Heart left ventricle (tissue), 16 donors: Measurements from ENCODE around the gene FAT2. TPM values are rescaled to one million over a fixed set of nuclear protein-coding genes. Genes with fewer than 3 reads are reported as not detected.

Source experiments
- ATAC-seq, 4 donors: fragments of 200-7000 bp; cut with Tn5 transposase; one replicate each; pipeline ENCODE4 v1.9.1; 2020 to 2022; ENCODE audit warnings: moderate library complexity in 4 of 4, mild to moderate bottlenecking in 3 of 4, moderate number of reproducible peaks in 1 of 4
- DNase-seq, 5 donors: peaks; one replicate each; pipeline ENCODE4 v3.0.0-alpha.2; 2020
- H3K27ac ChIP-seq, 12 donors: fragments of 200-600 bp; sonication (generic) in 4 of 12; one replicate each; pipeline versions ENCODE4 v1.5.0 to v1.8.0; 2016 to 2022; ENCODE audit warnings: mild to moderate bottlenecking in 2 of 12
- H3K27me3 ChIP-seq, 9 donors: fragments of 200-600 bp; sonication (generic) in 2 of 9; one replicate each; pipeline versions ENCODE4 v1.5.1 to v1.8.0; 2016 to 2022; ENCODE audit warnings: mild to moderate bottlenecking in 3 of 9
- H3K36me3 ChIP-seq, 9 donors: fragments of 200-600 bp; sonication (generic) in 2 of 9; one replicate each; pipeline versions ENCODE4 v1.5.0 to v1.8.0; 2018 to 2022; ENCODE audit warnings: mild to moderate bottlenecking in 2 of 9
- H3K4me1 ChIP-seq, 12 donors: fragments of 200-600 bp; sonication (generic) in 4 of 12; one replicate each; pipeline versions ENCODE4 v1.5.0 to v1.8.0; 2016 to 2022; ENCODE audit warnings: mild to moderate bottlenecking in 3 of 12
- H3K4me3 ChIP-seq, 12 donors: fragments of 200-600 bp; sonication (generic) in 4 of 12; one replicate each; pipeline versions ENCODE4 v1.5.0 to v1.8.0; 2017 to 2022; ENCODE audit warnings: mild to moderate bottlenecking in 9 of 12, moderate library complexity in 4 of 12
- H3K9me3 ChIP-seq, 12 donors: fragments of 200-600 bp; sonication (generic) in 4 of 12; one replicate each; pipeline versions ENCODE4 v1.5.0 to v1.8.0; 2016 to 2022; ENCODE audit warnings: mild to moderate bottlenecking in 1 of 12
- CTCF ChIP-seq, 12 donors: fragments of 200-600 bp; sonication (generic) in 4 of 12; IDR thresholded peaks; one replicate each; pipeline versions ENCODE4 v1.5.0 to v1.8.0; 2018 to 2022; ENCODE audit warnings: antibody characterized with exemption in 12 of 12, mild to moderate bottlenecking in 5 of 12
- POLR2A ChIP-seq, 2 donors: fragments of 450-650 bp; IDR thresholded peaks; one replicate each; pipeline ENCODE4 v1.6.1; 2017; ENCODE audit warnings: antibody characterized with exemption in 2 of 2, mild to moderate bottlenecking in 2 of 2, moderate library complexity in 2 of 2
- WGBS, 4 donors: extraction: QIAGEN DNeasy Blood & Tissue Kit in 2 of 4; methylation state at CpG; one replicate each; pipeline versions ENCODE4 v1.1.5 to v1.1.7; 2013 to 2018; 5-methylcytosine and 5-hydroxymethylcytosine counted together
- intact Hi-C, 10 donors: fragments of 100-400 bp; cut with DNase I; formaldehyde crosslinking; loops; one replicate each; pipeline versions ENCODE4 v1.11.1 to v1.14.2; 2022
- polyA plus RNA-seq, 2 donors: library from polyadenylated mRNA; stranded (reverse); fragments of 200-250 nt; gene quantifications; one replicate each; pipeline ENCODE4 v1.2.3, GENCODE V29; 2013
- total RNA-seq, 9 donors: library from RNA; depleted of rRNA in 2 of 9; stranded (reverse); fragments of >200 nt in 2 of 9; fragmentation: NEBNext Ultra II Directional in 3 of 9; extraction: Animal tissue kit (Norgen Biotek cat#: 25700) in 3 of 9; gene quantifications; one replicate each; pipeline versions ENCODE4 v1.1.0 to v1.2.4, GENCODE V29; 2016 to 2023
- donor health status: ischemic (EF 13 %, LVEDD 7.1; RV severe dilation, severe dysfunction).
- donor health status: healthy with polysubstance abuse.
- donor health status: DM: no; HTN: yes; CAD: no.
- donor health status: DM: no; HTN: no; CAD: no.
- donor health status: ischemic (EF 25% LVEDD 6.9; RV normal size, moderate dysfunction).
- donor health status: ischemic (EF 25% LVEDD 5.7; RV mildly dilated, moderate dysfunction).
- donor health status: healthy.
- donor health status: DM: yes; HTN: yes; CAD: no.
- donor health status: ischemic (EF 35%, LVEDD 5.7; RV mildly dilated, moderate dysfunction).
- donor health status: nonischemic (EF 11% LVEDD 7.7; RV severe dilation, severe dysfunction).
- donor health status: DM: yes; HTN: yes; CAD: no.
- donor health status: PGD.
- donor health status: ischemic (EF 29% LVEDD 5.4; RV normal size, mild dysfunction).
- donor health status: nonischemic (EF 23%, LVEDD 6.1; RV moderate dilation, normal function).

FAT2 gene
- total and polyA plus RNA-seq, 11 donors: 0.01 to 0.18 (median 0.04) TPM; not detected in 3

GRCh38 chr5:151549713-151550112 is 41.4 kb downstream of the FAT2 start:
- Histone ChIP-seq H3K4me1 (no peaks in the 10 kb centered on the region), H3K4me3 (no peak overlapping the region), H3K9me3 (no peaks in the 10 kb centered on the region), H3K27me3 (no peaks in the 10 kb centered on the region), H3K36me3 (no peaks in the 10 kb centered on the region), H3K27ac (no peak overlapping the region)
- DNase-seq (no peak), ATAC-seq (no peak)
- intact Hi-C loops: no loop called here
- TF ChIP-seq CTCF (IDR thresholded peaks at IDR 0.05) (no peak), POLR2A (IDR thresholded peaks at IDR 0.05) (no peak)
- 70 to 85% (median 77%) methylated on average over 2 of the region's 2 CpGs for WGBS, 4 donors

- no peak for DNase-seq
- H3K4me3 ChIP-seq: no peak overlapping the region
- 86 to 89% (median 88%) methylated on average over 4 of the region's 4 CpGs for WGBS, 4 donors
- no peaks in the 10 kb centered on the region for H3K36me3 ChIP-seq
- no peak for TF ChIP-seq CTCF (IDR thresholded peaks at IDR 0.05)
- TF ChIP-seq POLR2A (IDR thresholded peaks at IDR 0.05): no peak
- H3K27me3 ChIP-seq: no peaks in the 10 kb centered on the region
- intact Hi-C loops: no loop called here
- ATAC-seq: no peak
- H3K4me1 ChIP-seq: no peaks in the 10 kb centered on the region
- H3K27ac ChIP-seq: no peak overlapping the region
- no peaks in the 10 kb centered on the region for H3K9me3 ChIP-seq
Measured at GRCh38 chr5:151547364-151547763, 43.8 kb downstream of the FAT2 start.

- intact Hi-C loops: no loop called here
- WGBS, 4 donors: 79 to 85% (median 82%) methylated on average over 2 of the region's 2 CpGs
- H3K27me3 ChIP-seq: no peaks in the 10 kb centered on the region
- H3K4me1 ChIP-seq: no peaks in the 10 kb centered on the region
- no peak for ATAC-seq
- H3K9me3 ChIP-seq: no peaks in the 10 kb centered on the region
- H3K36me3 ChIP-seq: no peaks in the 10 kb centered on the region
- no peak for DNase-seq
- H3K4me3 ChIP-seq: no peak overlapping the region
- TF ChIP-seq POLR2A (IDR thresholded peaks at IDR 0.05) (no peak), CTCF (IDR thresholded peaks at IDR 0.05) (no peak)
- no peak overlapping the region for H3K27ac ChIP-seq
Measured at GRCh38 chr5:151541571-151541970, 49.6 kb downstream of the FAT2 start.

Other genes with a start within 250 kb of the FAT2 start
- under 1 TPM in 3 of 9 donors, not detected in 6; 0.10 to 0.25 (median 0.14) TPM for gene SLC36A2, start 243.8 kb downstream of the FAT2 start, total RNA-seq
- gene SLC36A2, start 243.8 kb downstream of the FAT2 start, polyA plus RNA-seq: under 1 TPM; 0.03 to 0.15 TPM
- gene SLC36A1, start 143.7 kb downstream of the FAT2 start, total RNA-seq: 10 to 100 TPM in 1 of 9 donors, 1 to 10 TPM in 8; 1.7 to 18.8 (median 2.8) TPM
- 1 to 10 TPM; 1.2 to 2.8 TPM for gene SLC36A1, start 143.7 kb downstream of the FAT2 start, polyA plus RNA-seq
- 1,000 to 10,000 TPM in 1 of 9 donors, 100 to 1,000 TPM in 8; 355 to 1,522 (median 471) TPM for gene SPARC, start 95.6 kb upstream of the FAT2 start, total RNA-seq
- 100 to 1,000 TPM; 119 to 747 TPM for gene SPARC, start 95.6 kb upstream of the FAT2 start, polyA plus RNA-seq
- 100 to 1,000 TPM in 1 of 9 donors, 10 to 100 TPM in 8; 52.1 to 149 (median 66.5) TPM for gene ATOX1, start 167.3 kb upstream of the FAT2 start, total RNA-seq
- 100 to 1,000 TPM in 1 of 2 donors, 10 to 100 TPM in 1; 92.0 to 102 TPM for gene ATOX1, start 167.3 kb upstream of the FAT2 start, polyA plus RNA-seq
- gene G3BP1, start 180.6 kb upstream of the FAT2 start, total RNA-seq: 100 to 1,000 TPM in 4 of 9 donors, 10 to 100 TPM in 5; 64.5 to 133 (median 98.1) TPM
- 10 to 100 TPM; 12.7 to 29.0 TPM for gene G3BP1, start 180.6 kb upstream of the FAT2 start, polyA plus RNA-seq